Transverse colon (tissue), 4 donors: ENCODE measurements around the gene MYB. TPM values are rescaled to one million over a fixed set of nuclear protein-coding genes. Genes with fewer than 3 reads are reported as not detected.

Experiments used
- DNase-seq: peaks from one replicate; pipeline ENCODE4 v3.0.0-alpha.2; 2019
- H3K27ac ChIP-seq, 4 donors: fragments of 200-600 bp; sonication (generic); 2 replicates each; pipeline ENCODE4 v1.5.1; 2016 to 2018; ENCODE audit warnings: inconsistent platforms in 4 of 4
- H3K27me3 ChIP-seq: fragments of 200-600 bp; sonication (generic); 2 replicates; pipeline ENCODE4 v1.5.1; 2017; ENCODE audit warnings: inconsistent platforms
- H3K36me3 ChIP-seq, 4 donors: fragments of 200-600 bp; sonication (generic); 2 replicates each; pipeline ENCODE4 v1.5.1; 2017 to 2019; ENCODE audit warnings: inconsistent platforms in 4 of 4
- H3K4me1 ChIP-seq, 4 donors: fragments of 200-600 bp; sonication (generic); 2 replicates each; pipeline ENCODE4 v1.5.1; 2017 to 2020; ENCODE audit warnings: inconsistent platforms in 4 of 4
- H3K4me3 ChIP-seq, 4 donors: fragments of 200-600 bp; sonication (generic); 1 replicate in 1 of 4; 2 replicates in 3 of 4; pipeline versions ENCODE4 v1.5.1 to v1.6.1; 2017 to 2019; ENCODE audit warnings: inconsistent platforms in 4 of 4
- H3K9me3 ChIP-seq, 2 donors: fragments of 200-600 bp; sonication (generic); 2 replicates each; pipeline ENCODE4 v1.5.1; 2017 to 2019; ENCODE audit warnings: inconsistent platforms in 2 of 2
- CTCF ChIP-seq, 5 experiments: fragments of 200-600 bp in 3 of 5; fragments of 450-650 bp in 2 of 5; sonication (generic) in 3 of 5; IDR thresholded peaks; 1 replicate in 2 of 5; 2 replicates in 3 of 5; pipeline ENCODE4 v1.5.1; 2016 to 2017; ENCODE audit warnings: antibody characterized with exemption in 5 of 5, inconsistent platforms in 3 of 5, mild to moderate bottlenecking in 2 of 5, moderate library complexity in 1 of 5
- EP300 ChIP-seq: sonication (generic); formaldehyde crosslinking; IDR thresholded peaks from one replicate; pipeline ENCODE4 v1.6.1; 2017; ENCODE audit warnings: antibody characterized with exemption, low read depth
- POLR2A ChIP-seq: fragments of 450-650 bp; IDR thresholded peaks from one replicate; pipeline ENCODE4 v1.6.1; 2016; ENCODE audit warnings: antibody characterized with exemption, mild to moderate bottlenecking, moderate library complexity
- POLR2AphosphoS5 ChIP-seq, 3 donors: sonication (generic); formaldehyde crosslinking; IDR thresholded peaks; one replicate each; pipeline ENCODE4 v1.6.1; 2016; ENCODE audit warnings: antibody characterized with exemption in 3 of 3
- WGBS, 2 donors: methylation state at CpG; one replicate each; pipeline ENCODE4 v1.1.5; 2018; ENCODE audit warnings: low coverage in 1 of 2; 5-methylcytosine and 5-hydroxymethylcytosine counted together
- in situ Hi-C, 4 donors: fragments of 200-750 bp; cut with MboI; loops; one replicate each; pipeline versions ENCODE4 v1.15.0 to v1.15.1; 2017; ENCODE audit warnings: low sequenced_read_pairs in 3 of 4, low pct_ligation_motif_present in 1 of 4, low pct_unique_long_range_greater_than_20kb in 1 of 4
- intact Hi-C: fragments of 100-400 bp; cut with DNase I; formaldehyde crosslinking; loops from one replicate; pipeline ENCODE4 v1.15.1; 2023; ENCODE audit warnings: low total_unique reads
- total RNA-seq, 4 donors: library from RNA; depleted of rRNA; stranded (reverse); fragments of >200 nt; gene quantifications; one replicate each; pipeline ENCODE4 v1.1.0, GENCODE V29; 2016

MYB gene
- total RNA-seq, 4 donors from 2014 or later, result 20.9 to 64.1 (median 46.6) TPM

GRCh38 chr6:135261872-135262725 lies 81.0 kb downstream of the MYB start:
- TF ChIP-seq EP300 (no peak), POLR2A (no peak), POLR2AphosphoS5 (IDR thresholded peaks at IDR 0.05) (no peak), CTCF (IDR thresholded peaks at IDR 0.05) (no peak)
- intact Hi-C loops, result no loop called here
- no peaks in the 10 kb centered on the region for H3K27me3 ChIP-seq

GRCh38 chr6:135265278-135265677 lies 84.2 kb downstream of the MYB start:
- Histone ChIP-seq H3K27me3 (no peaks in the 10 kb centered on the region), H3K36me3 (no peaks in the 10 kb centered on the region), H3K4me3 (no peak overlapping the region), H3K4me1 (peaks cover 8 to 48% (median 39%) of the 10 kb centered on the region in 4 donors), H3K9me3 (no peaks in the 10 kb centered on the region), H3K27ac (peak overlapping the region; percentile 67 to 89 (median 89))
- 87% methylated on average over 2 to 3 of the region's 3 CpGs for WGBS, 2 donors
- intact Hi-C loops (no loop called here), in situ Hi-C loops (no loop called here)
- DNase-seq, result no peak
- TF ChIP-seq CTCF (IDR thresholded peaks at IDR 0.05) (peak in 1 of 5 experiments; percentile 14), POLR2AphosphoS5 (IDR thresholded peaks at IDR 0.05) (no peak)

More at GRCh38 chr6:135261872-135262725, 81.0 kb downstream of the MYB start:
- in situ Hi-C loops, result no loop called here
- 81 to 86% methylated on average over 12 to 15 of the region's 15 CpGs for WGBS, 2 donors
- peaks cover 0 to 31% (median 15%) of the 10 kb centered on the region in 4 donors for H3K4me1 ChIP-seq
- no peak for DNase-seq
- H3K9me3 ChIP-seq, result no peaks in the 10 kb centered on the region
- H3K27ac ChIP-seq, result no peak overlapping the region
- H3K4me3 ChIP-seq, result no peak overlapping the region
- H3K36me3 ChIP-seq, result no peaks in the 10 kb centered on the region

GRCh38 chr6:135266675-135267074 lies 85.6 kb downstream of the MYB start:
- in situ Hi-C loops (no loop called here), intact Hi-C loops (no loop called here)
- no peak for TF ChIP-seq POLR2AphosphoS5 (IDR thresholded peaks at IDR 0.05)
- no peaks in the 10 kb centered on the region for H3K9me3 ChIP-seq
- peak overlapping the region; percentile 67 to 89 (median 89) for H3K27ac ChIP-seq
- peaks cover 8 to 58% (median 43%) of the 10 kb centered on the region in 4 donors for H3K4me1 ChIP-seq
- no peaks in the 10 kb centered on the region for H3K36me3 ChIP-seq
- peak; percentile 38 for DNase-seq
- WGBS, 2 donors, result 56 to 69% methylated on average over 8 of the region's 8 CpGs
- H3K27me3 ChIP-seq, result no peaks in the 10 kb centered on the region
- no peak overlapping the region for H3K4me3 ChIP-seq

- Histone ChIP-seq H3K27ac (peak overlapping the region; percentile 67 to 89 (median 89)), H3K9me3 (no peaks in the 10 kb centered on the region), H3K4me3 (no peak overlapping the region), H3K36me3 (no peaks in the 10 kb centered on the region), H3K27me3 (no peaks in the 10 kb centered on the region), H3K4me1 (peaks cover 8 to 62% (median 48%) of the 10 kb centered on the region in 4 donors)
- TF ChIP-seq EP300 (no peak), POLR2AphosphoS5 (IDR thresholded peaks at IDR 0.05) (peak in 2 of 3 donors; percentile 43 to 56), CTCF (IDR thresholded peaks at IDR 0.05) (peak in 1 of 5 experiments; percentile 6), POLR2A (no peak)
- DNase-seq, result peak; percentile 59
- 33 to 50% methylated on average over 1 to 2 of the region's 2 CpGs for WGBS, 2 donors
- intact Hi-C loops (no loop called here), in situ Hi-C loops (no loop called here)
Observed at GRCh38 chr6:135267085-135267484, 86.0 kb downstream of the MYB start.
